C4-2B (cell line): ENCODE measurements around the gene CDC14A.

Experiments
- ZFX ChIP-seq: fragments of 450-650 bp; IDR thresholded peaks from 2 replicates; pipeline ENCODE4 v1.6.1; 2017
- TF ChIP-seq, protein P1 (sequence below): fragments of 450-650 bp; conservative IDR thresholded peaks from 2 replicates; pipeline ENCODE4 v1.5.1; 2017; ENCODE audit warnings: mild to moderate bottlenecking

DNA sequence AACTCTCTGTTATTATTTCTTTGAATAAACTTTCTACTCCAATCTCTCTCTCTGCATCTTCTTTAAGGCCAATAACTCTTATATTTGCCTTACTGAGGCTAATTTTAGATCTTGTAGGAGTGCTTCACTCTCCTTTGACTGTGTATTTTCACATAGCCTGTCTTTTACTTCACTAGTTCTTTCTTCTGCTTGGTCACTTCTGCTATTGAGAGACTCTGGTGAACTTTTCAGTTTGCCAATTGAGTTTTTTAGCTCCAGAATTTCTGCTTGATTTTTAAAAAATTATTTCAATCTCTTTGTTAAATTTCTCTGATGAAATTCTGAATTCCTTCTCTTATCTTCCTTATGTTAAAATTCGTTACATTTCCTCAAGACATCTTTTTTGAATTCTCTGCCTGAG lies 203.9 kb downstream of the CDC14A start:
- TF ChIP-seq, protein P1, sequence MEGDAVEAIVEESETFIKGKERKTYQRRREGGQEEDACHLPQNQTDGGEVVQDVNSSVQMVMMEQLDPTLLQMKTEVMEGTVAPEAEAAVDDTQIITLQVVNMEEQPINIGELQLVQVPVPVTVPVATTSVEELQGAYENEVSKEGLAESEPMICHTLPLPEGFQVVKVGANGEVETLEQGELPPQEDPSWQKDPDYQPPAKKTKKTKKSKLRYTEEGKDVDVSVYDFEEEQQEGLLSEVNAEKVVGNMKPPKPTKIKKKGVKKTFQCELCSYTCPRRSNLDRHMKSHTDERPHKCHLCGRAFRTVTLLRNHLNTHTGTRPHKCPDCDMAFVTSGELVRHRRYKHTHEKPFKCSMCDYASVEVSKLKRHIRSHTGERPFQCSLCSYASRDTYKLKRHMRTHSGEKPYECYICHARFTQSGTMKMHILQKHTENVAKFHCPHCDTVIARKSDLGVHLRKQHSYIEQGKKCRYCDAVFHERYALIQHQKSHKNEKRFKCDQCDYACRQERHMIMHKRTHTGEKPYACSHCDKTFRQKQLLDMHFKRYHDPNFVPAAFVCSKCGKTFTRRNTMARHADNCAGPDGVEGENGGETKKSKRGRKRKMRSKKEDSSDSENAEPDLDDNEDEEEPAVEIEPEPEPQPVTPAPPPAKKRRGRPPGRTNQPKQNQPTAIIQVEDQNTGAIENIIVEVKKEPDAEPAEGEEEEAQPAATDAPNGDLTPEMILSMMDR, result no peak
- no peak for TF ChIP-seq ZFX
